NCI-H82 treated with DMSO at 0.1 percent for 48 hours (cell line): Measurements from ENCODE around the gene CELF5.
A peak's percentile ranks its signal among the peaks of the same experiment; 100 is the strongest.
"Not testable (repeated sequence)": the region's sequence is repeated elsewhere in the genome, so short reads cannot be mapped to it uniquely, and the experiment has no call there.

ENCODE experiments used
- DNase-seq: peaks from one replicate; lab custom pipeline; 2025; ENCODE audit not compliant: unreplicated experiment; lab: John Stamatoyannopoulos, UW

Gene CELF5

GRCh38 chr19:3319643-3320353 lies 95.3 kb downstream of the CELF5 start:
- no peak for DNase-seq

DNA sequence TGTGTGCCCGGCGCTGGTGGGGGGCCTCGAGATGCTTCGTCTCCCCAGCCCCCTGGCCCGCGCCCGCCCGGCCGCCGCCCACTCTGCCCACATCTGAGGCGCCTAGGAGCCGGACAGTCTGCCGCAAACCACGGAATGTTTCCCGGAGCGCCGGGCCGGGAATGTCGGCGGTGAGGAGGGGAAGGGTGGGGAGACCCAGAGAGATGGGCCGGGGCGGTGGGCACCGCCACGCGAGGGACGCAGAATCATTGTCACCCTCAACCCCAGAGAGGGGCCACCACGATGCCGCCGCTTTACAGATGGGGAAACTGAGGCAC lies 95.9 kb downstream of the CELF5 start:
- DNase-seq, result no peak

DNA sequence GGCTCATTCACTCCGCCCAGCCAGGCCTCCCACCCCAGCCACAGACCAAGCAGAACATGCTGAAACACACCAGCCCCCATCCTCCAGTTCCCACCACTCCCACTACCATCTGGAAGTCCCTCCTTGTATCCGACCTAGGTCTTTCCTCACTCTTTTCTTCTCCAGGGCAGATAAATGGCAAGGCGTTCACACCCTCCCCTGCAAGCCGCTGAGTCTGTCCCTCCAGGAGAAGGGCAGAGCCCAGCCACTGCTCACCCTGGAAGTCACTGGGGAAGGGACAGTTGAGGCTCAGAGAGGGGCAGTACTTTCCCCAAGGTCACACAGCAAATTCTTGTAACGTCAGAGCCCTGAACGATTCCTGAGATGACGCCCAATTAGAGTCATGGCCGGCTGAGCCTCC lies 96.4 kb downstream of the CELF5 start:
- no peak for DNase-seq

DNA sequence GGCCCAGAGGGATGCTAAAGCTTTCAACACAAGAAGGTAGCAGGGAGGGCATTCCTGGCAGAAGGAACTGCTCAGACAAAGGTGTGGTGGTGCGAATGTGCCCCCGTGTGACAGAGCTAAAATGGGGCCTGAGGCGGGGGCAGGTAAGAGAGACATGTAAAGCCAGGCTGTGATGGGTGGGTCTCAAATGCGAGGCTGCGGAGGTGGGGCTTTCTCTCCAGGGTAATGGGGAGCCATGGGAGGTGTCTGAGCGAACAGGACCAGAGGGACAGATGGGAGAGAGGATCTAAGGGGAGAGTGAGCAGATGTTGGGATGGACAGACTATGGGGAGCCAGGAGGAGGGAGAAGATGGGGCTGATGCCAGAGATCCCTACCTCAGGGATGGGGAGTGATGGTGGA lies 97.2 kb downstream of the CELF5 start:
- no peak for DNase-seq

DNA sequence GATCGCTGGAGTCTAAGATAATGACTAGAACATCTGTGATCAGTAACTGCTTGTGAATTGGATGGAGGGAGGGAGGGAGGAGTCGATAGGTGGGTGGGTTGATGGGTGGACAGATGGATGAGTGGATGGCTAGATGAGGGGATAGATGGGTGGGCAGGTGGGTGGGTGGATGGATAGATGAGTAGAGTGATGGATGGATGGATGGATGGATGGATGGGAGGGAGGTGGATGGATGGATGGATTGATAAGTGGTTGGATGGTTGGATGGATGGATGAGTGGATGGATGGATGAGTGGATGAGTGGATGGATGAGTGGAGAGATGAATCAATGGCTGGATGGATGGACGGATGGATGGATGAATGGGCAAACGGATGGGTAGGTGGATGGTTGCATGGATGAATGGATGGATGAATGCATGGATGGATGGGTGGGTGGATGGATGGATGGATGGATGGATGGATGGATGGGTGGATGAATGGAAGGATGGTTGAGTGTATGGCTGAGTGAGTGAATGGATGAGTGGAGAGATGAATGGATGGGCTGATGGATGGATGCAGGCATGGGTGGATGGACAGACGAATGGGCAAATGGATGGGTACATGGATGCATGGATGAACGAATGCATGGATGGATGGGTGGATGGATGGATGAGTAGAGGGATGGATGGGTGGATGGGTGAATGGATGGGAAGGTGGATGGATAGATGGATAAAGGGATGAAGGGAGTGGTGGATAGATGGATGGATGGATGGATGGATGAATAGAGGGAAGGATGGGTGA lies 97.9 kb downstream of the CELF5 start:
- no peak for DNase-seq

DNA sequence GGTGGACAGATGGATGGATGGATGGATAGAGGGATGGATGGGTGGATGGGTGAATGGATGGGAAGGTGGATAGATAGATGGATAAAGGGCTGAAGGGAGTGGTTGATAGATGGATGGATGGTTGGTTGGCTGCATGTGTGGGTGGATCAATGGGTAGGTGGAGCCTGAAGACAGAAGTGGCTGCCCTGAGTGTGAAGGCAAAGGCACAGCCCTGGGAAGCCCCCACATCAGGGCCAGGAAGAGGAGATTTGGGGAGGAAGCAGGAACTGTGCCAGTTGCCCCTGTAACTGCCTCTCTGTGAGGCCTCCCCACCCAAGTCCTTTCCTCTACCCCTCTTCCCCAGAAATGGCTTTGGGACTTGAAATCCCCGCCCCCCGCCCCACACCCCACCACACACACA lies 98.6 kb downstream of the CELF5 start:
- no peak for DNase-seq

DNA sequence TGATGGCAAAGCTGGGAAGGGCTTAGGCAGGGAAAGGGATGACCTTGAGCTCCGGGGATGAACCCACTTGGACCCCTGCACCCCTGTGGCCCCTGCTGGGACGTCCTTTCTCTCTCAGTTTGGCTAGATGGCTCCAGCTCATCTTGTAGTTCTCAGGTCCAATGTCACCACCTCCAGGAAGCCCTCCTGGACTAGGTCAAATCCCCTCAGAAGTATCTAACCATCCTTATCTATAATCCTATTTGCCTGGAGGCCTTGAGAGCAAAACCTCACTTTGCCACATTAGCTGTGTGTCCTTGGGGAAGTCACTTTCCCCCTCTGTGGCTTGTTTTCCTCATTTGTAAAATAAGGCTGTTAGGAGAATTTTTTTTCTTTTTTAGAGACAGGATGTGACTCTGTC lies 99.2 kb downstream of the CELF5 start:
- no peak for DNase-seq

DNA sequence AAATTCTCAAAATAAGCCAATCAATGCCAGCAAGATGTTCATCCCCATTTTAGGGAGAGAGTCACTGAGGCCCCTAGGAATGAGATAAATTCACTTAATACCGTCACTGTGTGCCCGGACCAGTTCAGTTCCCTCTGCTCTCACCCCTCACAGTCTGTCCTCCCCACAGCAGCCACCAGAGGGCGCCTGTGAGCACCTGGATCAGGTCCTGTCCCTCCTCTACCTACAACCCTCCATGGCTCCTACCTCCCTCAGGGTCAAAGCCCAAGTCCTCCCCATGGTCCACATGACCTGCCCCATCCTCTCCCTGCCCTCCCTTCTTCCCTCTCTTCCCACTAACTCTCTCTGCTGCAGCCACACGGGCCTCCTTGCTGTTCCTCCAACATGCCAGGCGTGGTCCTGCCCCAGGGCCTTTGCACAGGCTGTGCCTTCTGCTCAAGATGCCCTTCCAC lies 100.0 kb downstream of the CELF5 start:
- DNase-seq, result no peak

DNA sequence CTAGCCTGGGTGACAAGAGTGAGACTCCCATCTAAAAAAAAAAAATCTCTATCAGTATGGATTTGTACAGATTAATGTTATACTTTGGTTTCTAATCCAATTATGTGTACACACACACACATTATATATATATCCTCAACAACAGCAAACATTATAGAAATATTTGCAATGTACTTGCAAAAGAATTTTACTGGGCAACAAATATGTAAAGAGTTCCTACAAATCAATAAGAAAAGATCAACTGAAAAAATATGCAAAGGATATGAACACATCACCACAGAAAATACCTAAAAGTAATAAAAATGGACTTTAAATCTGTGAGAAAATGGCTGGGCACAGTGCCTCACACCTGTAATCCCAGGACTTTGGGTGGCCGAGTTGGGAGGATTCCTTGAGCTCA lies 101.0 kb downstream of the CELF5 start:
- no peak for DNase-seq

DNA sequence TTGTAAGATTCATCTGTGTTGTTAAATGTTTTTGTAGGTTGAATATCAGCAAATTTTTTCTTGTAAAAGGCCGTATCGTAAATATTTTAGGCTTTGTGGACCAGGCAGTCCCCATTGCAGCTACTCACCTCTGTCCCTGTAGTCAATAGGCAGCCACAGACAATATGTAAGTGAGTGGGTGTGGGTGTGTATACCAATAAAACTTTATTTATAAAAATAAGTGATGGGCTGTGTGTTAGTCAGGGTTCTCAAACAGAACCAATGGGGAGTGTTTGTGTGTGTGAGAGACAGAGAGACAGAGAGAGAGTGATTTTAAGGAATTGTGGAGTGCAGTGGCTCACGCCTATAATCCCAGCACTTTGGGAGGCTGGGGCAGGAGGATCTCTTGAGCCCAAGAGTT lies 104.3 kb downstream of the CELF5 start:
- DNase-seq, result no peak

DNA sequence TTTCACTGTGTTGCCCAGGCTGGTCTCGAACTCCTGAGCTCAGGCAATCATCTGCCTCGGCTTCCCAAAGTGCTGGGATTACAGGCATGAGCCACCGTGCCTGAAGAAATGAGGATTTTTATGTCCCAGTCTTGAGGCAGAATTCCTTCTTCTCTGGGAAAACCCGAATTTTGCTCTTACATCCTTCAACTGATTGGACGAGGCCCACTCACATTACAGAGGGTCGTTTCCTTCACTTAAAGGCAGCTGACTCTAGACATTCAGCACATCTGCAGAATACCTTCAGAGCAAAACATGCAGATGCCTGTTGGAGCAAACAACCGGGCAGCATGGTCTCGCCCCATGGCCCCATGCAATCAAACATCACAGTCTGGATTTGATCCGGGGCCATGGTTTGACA lies 105.6 kb downstream of the CELF5 start:
- DNase-seq, result no peak

DNA sequence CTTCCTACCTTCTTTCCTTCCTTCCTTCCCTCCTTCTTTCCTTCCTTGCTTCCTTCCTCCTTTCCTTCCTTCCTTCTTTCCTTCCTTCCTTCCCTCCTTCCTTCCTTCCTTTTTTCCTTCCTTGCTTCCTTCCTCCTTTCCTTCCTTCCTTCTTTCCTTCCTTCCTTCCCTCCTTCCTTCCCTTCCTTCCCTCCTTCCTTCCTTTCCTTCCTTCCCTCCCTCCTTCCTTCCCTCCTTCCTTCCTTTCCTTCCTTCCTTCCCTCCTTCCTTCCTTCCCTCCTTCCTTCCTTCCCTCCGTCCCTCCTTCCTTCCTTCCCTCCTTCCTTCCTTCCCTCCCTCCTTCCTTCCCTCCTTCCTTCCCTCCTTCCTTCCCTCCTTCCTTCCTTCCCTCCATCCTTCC lies 107.8 kb downstream of the CELF5 start:
- not testable (repeated sequence) for DNase-seq

DNA sequence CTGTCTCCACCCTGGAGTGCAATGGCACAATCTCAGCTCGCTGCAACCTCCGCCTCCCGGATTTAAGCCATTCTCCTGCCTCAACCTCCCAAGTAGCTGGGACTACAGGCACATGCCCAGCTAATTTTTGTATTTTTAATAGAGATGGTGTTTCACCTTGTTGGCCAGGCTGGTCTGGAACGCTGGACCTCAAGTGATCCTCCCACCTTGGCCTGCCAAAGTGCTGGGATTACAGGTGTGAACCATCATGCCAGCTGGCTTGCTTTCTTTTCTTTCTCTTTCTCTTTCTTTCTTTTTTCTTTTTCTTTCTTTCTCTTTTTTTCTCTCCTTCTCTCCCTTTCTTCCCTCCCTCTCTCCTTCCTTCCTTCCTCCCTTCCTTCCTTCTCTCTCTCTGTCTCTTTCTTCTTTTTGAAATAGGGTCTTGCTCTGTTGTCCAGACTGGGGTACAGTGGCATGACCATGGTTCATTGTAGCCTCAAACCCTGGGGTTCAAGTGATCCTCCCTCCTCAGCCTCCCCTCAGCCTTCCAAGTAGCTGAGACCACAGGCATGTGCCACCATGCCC lies 108.6 kb downstream of the CELF5 start:
- no peak for DNase-seq

GRCh38 chr19:3333662-3334061 lies 109.2 kb downstream of the CELF5 start:
- no peak for DNase-seq

DNA sequence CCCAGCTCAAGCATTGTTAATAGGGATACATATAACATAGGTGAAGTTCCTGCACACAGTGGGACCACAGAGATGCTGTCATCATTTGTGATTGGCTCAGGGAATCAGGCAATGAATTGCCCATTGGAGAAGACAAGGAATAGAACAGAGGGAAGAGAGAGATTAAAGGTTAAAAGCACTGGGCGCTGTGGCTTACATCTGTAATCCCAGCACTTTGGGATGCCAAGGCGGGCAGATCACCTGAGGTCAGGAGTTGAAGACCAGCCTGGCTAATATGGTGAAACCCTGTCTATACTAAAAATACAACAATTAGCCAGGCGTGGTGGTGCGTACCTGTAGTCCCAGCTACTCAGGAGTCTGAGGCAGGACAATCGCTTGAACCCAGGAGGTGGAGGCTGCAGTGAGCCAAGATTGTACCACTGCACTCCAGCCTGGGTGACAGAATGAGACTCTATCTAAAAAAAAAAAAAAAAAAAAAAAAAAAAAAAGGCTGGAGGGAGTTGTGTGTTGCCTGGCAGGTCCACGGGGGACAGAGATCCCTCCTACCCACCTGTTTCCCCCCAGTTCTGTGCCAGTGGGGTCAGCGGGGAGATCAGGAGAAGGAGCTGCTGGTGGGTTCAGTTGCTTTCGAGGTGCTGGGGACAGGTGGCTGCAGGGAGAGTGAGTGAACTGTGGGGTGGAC lies 110.4 kb downstream of the CELF5 start:
- not testable (repeated sequence) for DNase-seq

DNA sequence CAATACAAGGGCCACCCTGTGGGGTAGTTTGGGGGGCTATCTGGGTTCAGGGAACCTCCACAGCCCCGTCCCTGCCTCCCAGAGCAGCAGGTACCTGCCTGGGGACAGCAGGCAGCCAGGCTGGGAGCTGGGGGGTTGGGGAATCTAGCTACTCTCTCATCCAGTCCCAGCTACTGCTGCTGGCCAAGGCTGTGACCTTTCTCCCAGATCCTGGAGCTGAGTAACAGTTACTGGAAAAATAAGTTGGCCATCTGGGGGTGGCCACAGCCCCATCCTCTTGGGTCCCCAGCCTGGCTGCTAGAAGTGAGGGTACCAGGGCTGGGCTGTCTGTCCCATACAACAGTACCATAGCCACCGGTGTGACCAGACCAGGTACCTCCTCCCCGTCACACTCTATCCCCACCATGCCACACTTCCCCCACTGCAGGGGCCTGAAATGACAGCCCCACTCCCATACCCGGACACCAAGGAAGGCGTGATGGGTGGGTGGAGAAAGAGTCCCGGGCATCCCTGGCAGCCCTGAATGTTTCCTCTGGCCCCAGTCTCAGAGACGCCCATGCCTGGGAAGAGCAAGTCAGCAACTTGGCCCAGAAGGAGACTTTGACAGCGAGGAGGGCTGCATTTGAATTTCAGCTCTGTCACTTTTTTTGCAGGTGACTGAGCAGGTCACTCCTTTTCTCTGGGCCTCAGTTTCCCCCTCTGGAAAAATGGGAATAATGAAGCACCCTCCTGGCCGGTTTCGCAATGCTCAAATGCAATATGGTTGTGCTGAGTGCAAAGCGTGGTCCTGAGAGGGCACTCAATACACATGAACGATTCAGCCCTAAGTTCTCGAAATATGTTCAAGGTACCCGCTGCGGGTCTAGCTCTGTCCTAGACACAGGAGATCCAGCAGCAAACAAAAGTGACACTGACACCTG lies 111.2 kb downstream of the CELF5 start:
- no peak for DNase-seq

DNA sequence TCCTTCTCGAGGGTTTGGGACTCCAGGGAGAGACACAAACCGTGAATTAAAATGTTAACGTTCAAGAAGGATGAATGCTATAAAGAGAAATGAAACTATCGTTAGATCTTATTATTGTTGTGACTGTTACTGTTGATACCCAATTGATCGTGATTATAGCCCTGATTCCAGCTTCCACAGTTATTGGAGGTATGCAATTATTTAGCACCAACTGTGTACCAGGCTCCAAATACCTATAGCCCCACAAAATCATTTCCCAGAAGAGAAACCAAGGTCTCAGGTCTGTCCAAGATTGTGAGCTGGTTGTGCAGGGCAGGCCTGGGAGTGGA lies 111.9 kb downstream of the CELF5 start:
- DNase-seq, result no peak

DNA sequence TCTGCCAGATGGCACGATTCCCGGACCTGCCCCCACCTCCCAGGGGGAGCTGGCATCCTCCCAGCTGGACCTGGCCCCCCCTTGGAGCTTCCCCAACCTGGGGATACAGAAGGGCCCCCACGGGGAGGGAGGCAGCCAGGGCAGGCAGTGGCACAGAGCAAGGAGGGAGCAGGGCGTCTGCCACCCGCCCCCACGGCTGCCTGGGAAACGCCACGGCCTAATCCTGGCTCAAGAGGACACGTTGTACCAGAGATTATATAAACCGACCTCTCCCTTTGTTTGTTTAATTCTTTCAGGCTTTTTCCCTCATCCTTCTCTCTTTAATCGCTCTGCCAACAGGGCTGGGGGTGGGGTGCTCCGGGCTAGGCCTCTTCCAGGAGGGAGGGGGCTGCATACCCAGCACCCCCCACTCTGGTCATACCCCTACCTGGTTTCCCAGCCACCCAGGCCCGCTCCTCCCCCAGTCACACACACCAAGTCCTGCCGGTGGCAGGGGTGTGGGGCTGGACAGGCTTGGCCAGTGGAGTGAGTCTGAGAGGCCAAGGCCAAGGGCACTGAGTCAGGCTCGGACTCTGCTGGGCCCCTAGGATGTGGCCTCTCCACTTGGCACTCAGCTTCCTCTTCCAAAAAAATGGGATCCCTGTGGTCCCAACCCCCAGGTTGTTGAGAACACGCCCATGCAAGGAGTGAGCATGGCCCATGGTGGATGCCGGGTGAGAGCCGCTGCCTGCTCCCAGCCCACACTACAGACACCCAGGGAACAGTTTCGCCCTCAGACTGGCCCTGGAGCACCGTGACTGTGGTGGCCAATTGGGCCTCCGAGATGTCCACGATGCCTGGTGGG lies 112.4 kb downstream of the CELF5 start:
- peak; percentile 40 for DNase-seq

- DNase-seq, result no peak
Measured at GRCh38 chr19:3338541-3339181, 114.2 kb downstream of the CELF5 start.

DNA sequence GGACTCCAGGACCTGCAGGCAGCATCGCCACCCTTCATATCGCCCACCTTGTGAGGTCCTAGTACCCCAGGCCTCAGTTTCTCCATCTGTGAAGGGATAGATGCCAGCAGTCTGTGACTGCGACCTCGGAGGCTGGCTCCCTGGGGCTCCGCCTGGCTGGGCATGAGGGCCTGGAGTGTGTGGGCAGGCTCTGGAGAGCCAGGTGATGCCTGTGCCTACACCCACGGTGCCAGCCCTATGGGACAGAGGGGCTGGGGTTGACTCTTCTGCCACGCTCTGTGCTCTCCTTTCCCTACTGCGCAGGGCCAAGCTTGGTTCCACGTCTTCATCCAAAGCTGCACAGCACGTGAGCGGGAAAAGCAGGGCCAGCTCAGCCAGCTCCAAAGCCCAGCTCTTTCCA lies 115.9 kb downstream of the CELF5 start:
- no peak for DNase-seq
